Cardiac fibroblast (primary cell): ENCODE measurements around the gene ATP8A2.

Source experiments
- DNase-seq, 2 donors: peaks; one replicate each; pipeline versions ENCODE4 v3.0.0 to v3.0.0-alpha.2; 2010; ENCODE audit warnings: low read depth in 2 of 2
- H3K4me3 ChIP-seq, 2 donors: replicated peaks in 1 of 2; 1 replicate in 1 of 2; 2 replicates in 1 of 2; pipeline ENCODE4 v1.5.1; 2011; ENCODE audit warnings: low read depth in 2 of 2, low read length in 2 of 2, mild to moderate bottlenecking in 2 of 2, moderate library complexity in 1 of 2
- TF ChIP-seq, protein P1 (sequence below): IDR thresholded peaks from one replicate; pipeline ENCODE4 v1.5.1; 2011; ENCODE audit warnings: low read depth, mild to moderate bottlenecking, low read length, inconsistent platforms

Gene ATP8A2

DNA sequence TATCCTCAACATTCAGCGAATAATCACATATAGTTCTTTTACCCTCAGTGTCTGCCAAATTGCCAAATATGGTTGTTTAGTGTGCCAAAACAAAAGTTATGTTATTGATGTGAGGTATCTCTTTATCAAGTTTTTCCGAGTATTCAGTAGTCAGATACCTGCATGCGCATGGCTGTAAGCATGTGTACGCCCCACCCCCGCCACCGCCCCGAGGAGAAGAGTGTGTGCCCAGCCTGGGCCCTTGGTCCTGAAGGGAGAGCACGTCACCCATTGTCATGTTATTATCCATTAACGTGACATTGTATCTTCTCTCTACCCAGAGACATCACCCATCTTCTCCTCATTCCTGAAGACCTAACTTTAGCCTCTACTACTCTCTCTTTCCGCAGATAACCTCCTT lies 533.1 kb downstream of the ATP8A2 start:
- TF ChIP-seq, protein P1, sequence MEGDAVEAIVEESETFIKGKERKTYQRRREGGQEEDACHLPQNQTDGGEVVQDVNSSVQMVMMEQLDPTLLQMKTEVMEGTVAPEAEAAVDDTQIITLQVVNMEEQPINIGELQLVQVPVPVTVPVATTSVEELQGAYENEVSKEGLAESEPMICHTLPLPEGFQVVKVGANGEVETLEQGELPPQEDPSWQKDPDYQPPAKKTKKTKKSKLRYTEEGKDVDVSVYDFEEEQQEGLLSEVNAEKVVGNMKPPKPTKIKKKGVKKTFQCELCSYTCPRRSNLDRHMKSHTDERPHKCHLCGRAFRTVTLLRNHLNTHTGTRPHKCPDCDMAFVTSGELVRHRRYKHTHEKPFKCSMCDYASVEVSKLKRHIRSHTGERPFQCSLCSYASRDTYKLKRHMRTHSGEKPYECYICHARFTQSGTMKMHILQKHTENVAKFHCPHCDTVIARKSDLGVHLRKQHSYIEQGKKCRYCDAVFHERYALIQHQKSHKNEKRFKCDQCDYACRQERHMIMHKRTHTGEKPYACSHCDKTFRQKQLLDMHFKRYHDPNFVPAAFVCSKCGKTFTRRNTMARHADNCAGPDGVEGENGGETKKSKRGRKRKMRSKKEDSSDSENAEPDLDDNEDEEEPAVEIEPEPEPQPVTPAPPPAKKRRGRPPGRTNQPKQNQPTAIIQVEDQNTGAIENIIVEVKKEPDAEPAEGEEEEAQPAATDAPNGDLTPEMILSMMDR: no peak
- DNase-seq: no peak

DNA sequence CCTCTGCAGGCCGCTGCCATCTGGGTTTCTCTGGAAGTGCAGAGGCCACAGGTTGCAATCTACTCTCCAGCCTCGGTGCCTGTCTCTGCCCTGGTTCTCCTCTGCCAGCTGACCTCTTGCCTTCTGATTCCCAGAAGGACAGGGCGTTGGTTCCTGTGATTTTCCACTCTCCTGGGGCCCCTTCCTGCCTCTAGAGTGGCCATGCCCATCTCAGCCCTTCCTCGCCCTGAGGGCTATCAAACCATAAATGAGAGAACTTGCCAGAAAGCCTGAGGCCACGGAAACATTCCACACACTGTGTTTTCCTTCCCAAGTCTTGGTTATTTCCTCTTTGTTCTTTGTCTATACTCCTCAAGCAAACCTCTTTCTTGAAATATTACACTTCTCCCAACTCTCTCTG lies 533.8 kb downstream of the ATP8A2 start:
- DNase-seq: peak in 1 of 2 donors; percentile 23
- TF ChIP-seq, protein P1: no peak
- H3K4me3 ChIP-seq: no peak overlapping the region

More for the DNA sequence above, 533.1 kb downstream of the ATP8A2 start:
- no peak overlapping the region for H3K4me3 ChIP-seq

DNA sequence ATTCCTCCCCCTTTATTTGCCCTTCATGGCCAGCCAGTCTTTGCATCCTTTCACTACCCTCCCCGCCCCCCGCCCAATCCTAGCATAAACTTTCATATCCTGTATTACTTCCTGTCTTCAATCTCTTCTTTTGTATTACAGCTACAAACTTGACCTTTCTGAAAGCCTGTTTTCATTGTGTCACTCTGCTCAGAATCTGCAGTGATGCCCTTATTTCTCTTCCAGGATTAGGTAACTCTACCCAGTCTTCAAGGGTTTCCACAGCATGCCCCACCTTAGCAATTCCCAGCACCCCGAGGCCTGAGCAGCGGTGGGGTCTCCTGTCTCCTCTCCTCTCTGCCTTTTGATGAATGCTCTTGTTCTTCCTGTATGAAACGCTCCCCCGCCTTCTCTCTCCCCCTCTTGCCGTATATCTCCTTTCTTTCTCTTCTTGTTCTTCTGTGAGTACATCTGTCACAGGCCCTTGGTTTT lies 534.5 kb downstream of the ATP8A2 start:
- no peak overlapping the region for H3K4me3 ChIP-seq
- TF ChIP-seq, protein P1: no peak
- no peak for DNase-seq

DNA sequence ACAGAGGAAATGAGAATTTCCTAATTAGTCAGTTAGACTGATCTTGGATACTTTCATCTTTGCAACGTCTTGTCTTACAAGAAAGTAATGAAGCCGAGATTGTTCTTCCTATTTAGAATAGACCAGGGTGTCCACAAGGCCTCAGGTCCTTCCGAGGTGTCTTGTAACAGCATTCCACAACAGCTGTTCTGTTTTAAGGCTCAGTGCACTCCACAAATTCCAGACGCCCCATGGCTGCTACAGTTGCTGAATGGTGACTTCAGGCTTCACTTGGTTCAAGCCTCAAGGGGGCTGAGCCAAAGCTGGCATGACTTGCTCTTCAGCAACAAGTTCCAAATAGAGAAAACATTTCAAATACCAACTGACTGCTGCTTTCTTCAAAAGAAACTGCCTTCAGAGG lies 536.6 kb downstream of the ATP8A2 start:
- no peak overlapping the region for H3K4me3 ChIP-seq
- no peak for DNase-seq
- TF ChIP-seq, protein P1: no peak

DNA sequence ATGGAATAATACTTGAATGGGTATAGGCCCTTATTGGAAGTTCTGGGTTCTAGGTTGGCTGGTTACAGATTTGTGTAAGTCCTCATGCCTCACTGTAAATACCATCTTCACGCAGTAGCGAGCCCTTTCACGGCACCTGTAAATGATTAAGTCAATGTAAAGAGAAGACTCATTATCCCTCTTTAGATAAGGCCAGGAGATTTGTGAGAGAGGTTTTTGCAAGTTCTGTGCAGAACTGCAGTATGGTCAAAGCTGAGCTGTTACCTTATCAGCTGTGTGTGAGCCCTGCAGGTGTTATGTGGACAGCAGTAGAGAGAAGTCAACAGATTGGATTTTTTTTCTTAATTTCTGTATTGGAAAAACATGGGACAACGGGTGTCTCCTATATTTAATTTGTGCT lies 538.5 kb downstream of the ATP8A2 start:
- no peak overlapping the region for H3K4me3 ChIP-seq
- TF ChIP-seq, protein P1: no peak
- no peak for DNase-seq

DNA sequence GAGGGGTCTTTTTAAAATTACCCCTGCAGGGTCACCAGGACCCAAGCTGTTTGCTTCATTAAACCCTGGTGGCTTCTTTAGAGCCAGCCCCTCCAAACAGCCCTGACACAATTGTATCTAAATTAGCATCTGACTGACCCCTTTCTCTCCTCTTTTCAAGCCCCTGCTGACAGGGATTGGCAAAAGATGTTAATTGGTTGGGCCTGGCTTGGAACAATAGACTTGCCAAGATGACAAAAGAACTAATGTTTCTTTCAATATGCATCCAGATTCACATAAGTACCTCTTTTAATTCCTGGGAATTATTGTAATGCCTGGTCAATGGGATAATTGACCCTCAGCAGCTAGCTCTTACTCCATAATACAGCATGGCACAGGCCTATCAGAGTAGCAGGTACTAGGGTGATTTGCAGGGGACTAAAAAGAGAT lies 539.2 kb downstream of the ATP8A2 start:
- no peak for DNase-seq
- no peak overlapping the region for H3K4me3 ChIP-seq
- TF ChIP-seq, protein P1: no peak

DNA sequence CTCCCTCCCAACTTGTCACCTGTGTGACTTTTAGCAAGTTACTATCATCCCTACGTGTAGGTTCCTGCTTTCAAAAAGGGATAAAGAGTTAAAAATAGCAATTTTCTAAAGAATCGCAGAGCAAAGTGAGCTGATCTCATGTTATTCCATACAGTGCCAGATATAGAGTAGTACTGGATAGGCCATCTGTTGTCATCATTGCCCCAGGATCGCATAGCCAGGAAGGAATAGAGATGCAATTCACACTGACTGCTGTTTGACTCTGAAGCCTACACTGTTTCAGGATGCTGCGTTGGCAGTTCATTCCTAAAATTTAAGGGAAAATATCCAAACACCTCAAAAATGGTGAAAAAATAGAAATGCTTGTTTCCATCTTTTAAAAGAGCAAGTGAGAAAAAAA lies 541.2 kb downstream of the ATP8A2 start:
- no peak overlapping the region for H3K4me3 ChIP-seq
- TF ChIP-seq, protein P1: no peak
- DNase-seq: no peak
